NB4 (cell line): ENCODE measurements around the gene KCNJ4.

Experiments used
- CTCF ChIP-seq: IDR thresholded peaks from one replicate; pipeline ENCODE4 v1.5.1; 2012; ENCODE audit warnings: low read depth, low read length
- POLR2A ChIP-seq: IDR thresholded peaks from 2 replicates; pipeline ENCODE4 v1.6.1; 2011; ENCODE audit warnings: mild to moderate bottlenecking; ENCODE audit not compliant: insufficient read length; ENCODE audit errors: extremely low read depth

GRCh38 chr22:38494498-38494897 is 39.5 kb upstream of the KCNJ4 start:
- no peak for TF ChIP-seq POLR2A
- TF ChIP-seq CTCF: no peak
